ENCODE measurements around the gene DSCAML1. TPM values are rescaled to one million over a fixed set of nuclear protein-coding genes. Genes with fewer than 3 reads are reported as not detected.

Gene DSCAML1
- total and polyA plus RNA-seq, 2 of the 8 experiments (the other 6 are each of a cell fraction or from before 2014, with no cell fraction given), result 0.19 to 0.24 TPM

DNA sequence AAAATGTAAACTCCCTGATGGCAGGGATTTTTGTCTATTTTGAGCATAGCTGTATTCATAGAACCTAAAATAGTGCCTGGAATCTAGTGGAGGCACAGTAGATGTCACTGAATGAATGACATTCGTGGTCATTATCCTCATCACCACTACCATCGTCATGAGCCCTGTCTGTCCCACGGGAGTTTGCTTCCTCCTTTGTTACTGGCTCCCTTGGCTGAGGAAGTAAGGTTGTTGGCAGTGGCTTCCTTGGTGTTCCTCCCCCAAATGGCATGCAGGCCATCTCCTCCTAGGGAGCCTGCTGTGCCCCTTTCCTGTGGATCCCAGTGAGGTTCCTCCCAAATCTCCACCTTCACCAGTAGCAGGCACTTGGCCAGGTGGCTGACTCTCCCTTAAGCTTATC, 286.4 kb downstream of the DSCAML1 start:
- ChIA-PET CTCF (ENCODE audit: partially characterized antibody) (interaction anchor here (0.8 to 4.8 kb wide), 6 partner anchors 10 to 111 kb away, joined by 3 to 27 read pairs (median 15); no protein-coding TSS in a partner anchor), POLR2A (ENCODE audit: partially characterized antibody) (interaction anchor here (2.1 kb wide), 1 partner anchor 8 kb away, joined by 4 read pairs; no protein-coding TSS in a partner anchor)
- Histone ChIP-seq H4K20me1 (replicated peaks in 1 of 2; ENCODE audit: control insufficient read depth in 1 of 2, insufficient read depth in 2 of 2, low read length in 2 of 2) (no peaks in the 10 kb centered on the region), H3K27me3 (replicated peaks in 1 of 4; ENCODE audit: control insufficient read depth in 3 of 4, extremely low read depth in 1 of 4, insufficient read depth in 3 of 4, low read length in 3 of 4) (no peaks in the 10 kb centered on the region), H3K9me3 (ENCODE audit: insufficient read depth in 2 of 2, low read depth in 1 of 2, low read length in 1 of 2) (no peaks in the 10 kb centered on the region), H4K91ac (replicated peaks; ENCODE audit: insufficient read length, low read length) (no peak overlapping the region), H2AK5ac (ENCODE audit: low read depth, low read length) (no peak overlapping the region), H4K5ac (ENCODE audit: insufficient read length, low read depth, low read length) (no peak overlapping the region), H2BK120ac (replicated peaks; ENCODE audit: low read depth, low read length) (no peak overlapping the region), H3K14ac (ENCODE audit: insufficient read length) (no peak overlapping the region), H3K23me2 (ENCODE audit: low read depth, low read length) (no peaks in the 10 kb centered on the region; the same call in 1 of the 2 replicates), H2BK20ac (ENCODE audit: low read length) (peak overlapping the region; percentile 49), H3K36me3 (ENCODE audit: control insufficient read depth in 2 of 4, insufficient read depth in 4 of 4, low read length in 3 of 4) (no peaks in the 10 kb centered on the region), H3K79me2 (ENCODE audit: control insufficient read depth in 1 of 2, insufficient read depth in 2 of 2, low read length in 2 of 2) (no peaks in the 10 kb centered on the region), H3K79me1 (ENCODE audit: low read depth, low read length) (no peaks in the 10 kb centered on the region), H2AFZ (ENCODE audit: low read length) (no peak overlapping the region), H2BK15ac (ENCODE audit: low read length) (no peak overlapping the region), H3K18ac (ENCODE audit: extremely low read depth, low read length) (no peak overlapping the region), H2BK5ac (ENCODE audit: low read depth, low read length) (peak overlapping the region; percentile 46; the same call in 1 of the 2 replicates), H3K56ac (replicated peaks; ENCODE audit: insufficient read length, low read depth, low read length) (no peak overlapping the region), H3K27ac (ENCODE audit: low read depth, low read length) (no peak overlapping the region), H2BK12ac (ENCODE audit: low read depth, low read length) (peak overlapping the region; percentile 20; the same call in 1 of the 2 replicates), H3K4me1 (replicated peaks in 1 of 4; ENCODE audit: control insufficient read depth in 3 of 4, insufficient read depth in 4 of 4, low read length in 3 of 4) (peaks cover 7 to 21% (median 14%) of the 10 kb centered on the region in 4 experiments), H3K4me2 (ENCODE audit: insufficient read depth in 1 of 2, low read depth in 2 of 2, low read length in 2 of 2) (no peak overlapping the region), H3K4ac (replicated peaks; ENCODE audit: insufficient read length, low read depth, low read length) (no peak overlapping the region), H3K9ac (replicated peaks in 1 of 4; ENCODE audit: extremely low read depth in 1 of 4, low read depth in 3 of 4, low read length in 3 of 4) (no peak overlapping the region), H4K8ac (ENCODE audit: extremely low read depth, insufficient read depth, low read length) (no peak overlapping the region; the same call in 1 of the 2 replicates), H3K4me3 (ENCODE audit: extremely low read depth in 1 of 4, insufficient read depth in 2 of 4, low read depth in 3 of 4, low read length in 4 of 4) (no peak overlapping the region), H3K23ac (ENCODE audit: insufficient read length) (no peak overlapping the region)
- FAIRE-seq, result no peak
- 81% methylated on average over 3 of the region's 3 CpGs; no CpG with 5 or more reads in 1 of the 2 experiments for WGBS, 2 experiments (ENCODE audit: extremely low coverage in 1 of 2, insufficient coverage in 1 of 2, insufficient read length in 1 of 2, insufficient replicate concordance in 2 of 2, low coverage in 1 of 2, low lambda C conversion rate in 2 of 2, missing lambda C conversion rate in 1 of 2)
- DNase-seq (ENCODE audit: low read depth in 1 of 2, low spot score in 2 of 2), result no peak
- TF ChIP-seq SP4 (IDR thresholded peaks at IDR 0.05; ENCODE audit: low read length), result no peak

All from H1 (cell line).